ENCODE measurements around the gene MMP1.

MMP1 gene

GRCh38 chr11:102798012-102798746, at the start of gene MMP1:
MMP1 (minus strand) TSS chr11:102798160; CDS start chr11:102798092, 68 bp downstream.
- DNase-seq (ENCODE audit: low spot score) = peak; percentile 63

DNA sequence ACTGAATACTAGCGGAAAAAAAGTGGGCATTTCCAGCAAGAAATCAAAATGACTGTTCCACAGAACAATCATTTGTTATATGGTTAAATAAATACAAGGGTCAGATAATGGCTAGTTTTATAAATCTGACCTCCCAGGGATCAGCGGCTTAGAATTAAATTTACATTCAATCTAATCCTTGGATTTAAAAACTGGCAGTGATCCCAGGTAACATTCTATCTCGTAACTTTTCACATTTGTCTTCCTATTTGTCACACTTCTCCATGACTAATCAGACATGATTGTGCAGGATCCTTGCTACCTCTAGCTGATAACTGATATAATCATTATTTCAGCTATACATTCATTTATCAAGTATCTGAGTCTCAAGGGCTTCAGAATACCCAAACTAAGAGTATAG, 48.3 kb upstream of the MMP1 start:
- DNase-seq (ENCODE audit: low spot score) = no peak

DNA sequence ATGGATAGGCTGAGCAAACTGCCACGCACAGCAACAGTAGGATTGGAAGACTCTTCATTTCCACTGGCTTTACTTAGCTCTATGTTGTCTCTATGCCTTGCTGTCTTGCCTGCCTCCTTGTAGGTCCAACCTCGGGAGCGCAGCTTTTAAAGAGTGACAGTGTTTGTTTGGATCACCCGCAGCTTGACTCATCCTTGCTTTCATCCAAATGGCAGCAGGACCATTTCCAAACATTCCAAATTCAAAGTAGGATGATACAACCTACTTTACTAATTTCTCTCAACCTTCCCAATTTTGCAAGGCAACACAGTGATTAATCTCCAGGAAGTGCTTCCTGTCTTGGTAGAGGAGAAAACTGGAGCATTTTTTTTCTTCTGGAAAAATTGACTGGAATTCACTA, 45.5 kb upstream of the MMP1 start, which contains the start of gene MMP3:
MMP3 (minus strand) TSS at position 121 of the 400 bp plus-strand sequence; CDS start at position 58, 63 bp downstream.
- peak; percentile 48 for DNase-seq (ENCODE audit: low spot score)

DNA sequence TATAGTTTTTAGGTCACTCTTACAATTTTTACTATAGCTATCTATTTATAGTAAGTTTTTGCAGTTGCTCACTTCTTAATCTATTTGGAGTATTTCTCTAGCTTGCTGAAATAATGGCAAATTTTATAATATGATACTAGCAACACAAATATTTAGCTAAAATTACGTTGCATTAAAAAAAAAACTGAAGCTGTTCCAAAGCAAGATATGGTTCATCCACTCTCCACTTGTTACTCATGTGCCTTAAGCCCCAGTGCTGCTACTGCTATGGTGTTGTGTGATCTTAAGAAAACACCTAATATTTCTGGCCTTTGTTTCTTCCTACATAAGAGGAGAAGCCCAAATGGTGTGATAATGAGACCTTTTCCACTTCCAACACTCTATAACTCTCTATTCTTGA, 45.0 kb upstream of the MMP1 start:
- no peak for DNase-seq (ENCODE audit: low spot score)

DNA sequence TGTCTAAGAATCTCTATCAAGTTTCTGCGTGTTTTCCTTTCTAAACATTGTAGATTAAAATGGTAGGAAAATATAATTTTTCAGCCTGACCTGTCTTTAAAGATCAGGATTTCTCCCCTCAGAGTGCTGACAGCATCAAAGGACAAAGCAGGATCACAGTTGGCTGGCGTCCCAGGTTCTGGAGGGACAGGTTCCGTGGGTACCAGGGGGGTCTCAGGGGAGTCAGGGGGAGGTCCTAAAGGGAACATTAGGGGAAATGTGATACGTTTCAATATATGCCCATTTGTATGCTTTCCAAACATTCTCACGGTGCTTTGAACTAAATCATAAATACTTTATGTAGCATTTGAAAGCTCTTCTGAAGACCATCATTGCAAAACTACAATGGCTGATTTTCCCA, 42.1 kb upstream of the MMP1 start:
- DNase-seq (ENCODE audit: low spot score) = no peak

DNA sequence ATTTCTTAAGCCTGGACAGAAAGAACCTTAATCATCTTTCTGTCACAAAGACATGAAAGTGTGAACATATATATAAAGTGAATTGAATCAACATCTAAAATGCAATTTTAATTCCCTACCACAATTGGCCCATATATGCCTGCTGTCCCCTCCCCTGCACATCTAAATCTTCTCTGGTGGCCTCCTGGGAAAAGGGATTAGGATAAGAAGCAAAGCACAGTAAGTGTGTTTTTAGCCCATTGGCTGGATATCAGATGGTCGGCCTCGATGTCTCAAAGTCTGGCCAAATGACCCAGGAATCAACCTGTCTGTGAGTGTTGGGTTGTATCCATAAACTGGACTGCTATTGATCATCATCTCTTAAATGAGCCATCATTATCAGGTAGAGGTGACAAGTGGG, 39.7 kb upstream of the MMP1 start:
- no peak for DNase-seq (ENCODE audit: low spot score)

DNA sequence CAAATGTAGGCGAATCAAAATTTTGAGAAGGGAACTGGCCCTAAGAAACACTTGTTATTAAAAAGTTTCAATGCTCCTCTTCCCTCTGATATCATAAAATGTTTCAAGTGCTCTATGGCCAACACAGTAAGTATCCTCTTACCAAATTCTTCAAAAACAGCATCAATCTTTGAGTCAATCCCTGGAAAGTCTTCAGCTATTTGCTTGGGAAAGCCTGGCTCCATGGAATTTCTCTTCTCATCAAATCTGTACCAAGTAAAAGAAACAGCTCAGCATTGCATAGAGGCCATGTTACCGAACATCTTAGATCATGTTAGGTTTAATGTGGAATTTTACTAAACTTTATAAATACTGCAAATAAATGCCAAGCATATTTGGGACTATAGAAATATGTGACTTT, 39.2 kb upstream of the MMP1 start:
- DNase-seq (ENCODE audit: low spot score) = peak; percentile 10

DNA sequence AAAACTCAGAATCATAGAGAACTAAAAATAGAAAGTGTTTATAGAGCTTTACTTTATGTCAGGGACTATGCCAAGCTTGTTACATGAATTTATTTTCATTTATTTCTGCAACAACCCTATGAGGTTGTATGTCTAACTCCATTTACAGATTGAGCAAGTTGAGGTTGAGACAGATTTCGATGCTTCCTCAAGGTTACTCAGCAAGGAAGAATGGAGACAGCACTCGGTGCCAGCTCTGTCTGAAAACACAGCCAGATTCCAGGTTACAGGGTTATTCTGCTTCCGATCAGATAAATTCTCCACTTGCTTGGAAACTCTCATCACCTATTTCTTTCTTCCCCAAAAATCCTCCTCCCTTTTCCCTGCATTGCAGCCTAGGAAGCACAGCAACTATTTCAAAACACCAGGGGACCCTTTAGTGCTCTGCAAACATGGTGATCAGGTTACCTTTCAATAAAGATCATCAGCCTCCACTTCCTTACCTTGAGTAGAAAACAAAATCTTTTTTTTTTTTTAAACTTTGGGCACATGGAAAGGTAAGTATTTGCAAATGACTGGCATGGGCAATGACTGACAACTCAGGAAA, 38.4 kb upstream of the MMP1 start:
- DNase-seq (ENCODE audit: low spot score) = peak; percentile 70

GRCh38 chr11:102833731-102834130, 35.8 kb upstream of the MMP1 start:
- DNase-seq (ENCODE audit: low spot score) = no peak

GRCh38 chr11:102832612-102833011, 34.7 kb upstream of the MMP1 start:
- DNase-seq (ENCODE audit: low spot score) = no peak

DNA sequence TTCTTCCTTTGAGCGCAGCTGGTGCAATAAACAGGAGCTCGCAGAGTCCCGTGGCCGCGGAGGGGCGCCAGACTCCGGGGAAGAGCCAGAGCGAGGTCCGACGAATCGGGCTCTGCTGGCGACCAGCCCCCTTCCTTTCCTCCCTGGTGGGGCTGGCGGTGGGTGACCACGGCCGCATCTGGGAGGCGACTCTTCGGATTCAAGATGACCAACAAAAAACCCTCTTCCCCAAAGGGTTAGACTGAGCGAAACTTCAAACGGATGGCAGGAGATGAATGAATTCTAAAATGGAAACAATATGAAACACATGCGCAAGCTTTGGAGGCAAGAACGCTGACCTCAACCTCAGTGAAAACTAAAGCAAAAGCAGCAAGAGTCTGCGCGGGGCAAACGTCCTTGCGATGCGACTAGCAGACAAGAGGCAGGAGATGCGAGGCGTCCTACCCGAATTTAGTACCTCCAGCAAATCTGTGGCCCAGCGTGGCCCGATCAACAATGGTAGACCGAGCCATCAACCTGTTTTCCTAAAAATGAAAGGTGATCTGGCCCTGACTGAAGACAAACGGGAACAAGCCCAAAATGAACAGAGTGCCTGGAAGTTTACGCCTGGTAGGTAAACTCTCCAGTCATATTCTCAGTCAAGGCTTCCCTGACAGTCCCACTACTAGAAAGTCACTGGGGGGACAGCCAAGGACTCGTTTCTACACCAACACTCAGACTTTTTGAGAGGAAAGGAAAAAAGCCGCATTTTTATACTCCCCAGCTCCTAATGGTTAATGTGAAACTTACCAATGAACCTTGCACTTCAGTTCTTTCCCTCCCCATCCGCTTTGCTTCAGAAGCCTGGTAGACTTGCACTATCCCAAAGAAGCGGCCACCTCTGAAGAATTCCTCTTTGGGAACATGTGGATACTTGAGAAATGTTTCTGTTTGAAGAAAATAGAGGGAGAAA, 33.8 kb upstream of the MMP1 start:
- DNase-seq (ENCODE audit: low spot score) = peak; percentile 79

GRCh38 chr11:102831128-102831488, 33.1 kb upstream of the MMP1 start:
- no peak for DNase-seq (ENCODE audit: low spot score)

DNA sequence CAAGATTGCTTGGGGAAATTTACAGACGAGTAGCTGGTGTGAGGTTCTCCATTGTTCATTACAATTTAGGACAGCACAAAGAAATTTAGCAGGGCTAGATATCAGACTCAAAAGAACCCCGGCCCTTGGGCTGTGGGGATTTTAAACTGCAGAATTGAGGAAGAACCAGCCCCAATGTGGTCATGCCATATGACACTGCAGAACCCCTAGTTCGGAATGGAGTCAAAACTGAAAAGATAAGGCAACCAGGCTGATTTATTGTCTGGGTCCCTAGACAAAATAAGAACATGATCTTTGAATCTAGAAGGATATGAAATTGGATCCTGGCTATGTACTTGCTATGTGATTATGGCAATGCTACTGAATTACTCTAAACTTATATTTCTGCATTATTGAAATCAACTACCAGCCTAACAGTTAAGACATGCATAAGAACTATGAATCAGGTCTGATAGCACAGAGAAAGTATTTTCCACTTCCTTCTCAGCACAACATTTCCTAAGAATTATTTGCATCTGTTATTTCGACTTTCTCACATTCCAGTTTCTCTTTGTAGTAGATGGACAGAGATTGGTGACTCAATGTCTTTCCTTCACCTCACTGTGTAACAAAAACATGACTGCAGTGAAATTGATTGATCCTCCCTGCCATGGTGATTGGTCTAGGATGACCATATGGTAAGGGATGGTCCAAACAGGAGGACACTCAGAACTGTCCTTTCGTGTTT, 32.2 kb upstream of the MMP1 start:
- DNase-seq (ENCODE audit: low spot score) = peak; percentile 30

DNA sequence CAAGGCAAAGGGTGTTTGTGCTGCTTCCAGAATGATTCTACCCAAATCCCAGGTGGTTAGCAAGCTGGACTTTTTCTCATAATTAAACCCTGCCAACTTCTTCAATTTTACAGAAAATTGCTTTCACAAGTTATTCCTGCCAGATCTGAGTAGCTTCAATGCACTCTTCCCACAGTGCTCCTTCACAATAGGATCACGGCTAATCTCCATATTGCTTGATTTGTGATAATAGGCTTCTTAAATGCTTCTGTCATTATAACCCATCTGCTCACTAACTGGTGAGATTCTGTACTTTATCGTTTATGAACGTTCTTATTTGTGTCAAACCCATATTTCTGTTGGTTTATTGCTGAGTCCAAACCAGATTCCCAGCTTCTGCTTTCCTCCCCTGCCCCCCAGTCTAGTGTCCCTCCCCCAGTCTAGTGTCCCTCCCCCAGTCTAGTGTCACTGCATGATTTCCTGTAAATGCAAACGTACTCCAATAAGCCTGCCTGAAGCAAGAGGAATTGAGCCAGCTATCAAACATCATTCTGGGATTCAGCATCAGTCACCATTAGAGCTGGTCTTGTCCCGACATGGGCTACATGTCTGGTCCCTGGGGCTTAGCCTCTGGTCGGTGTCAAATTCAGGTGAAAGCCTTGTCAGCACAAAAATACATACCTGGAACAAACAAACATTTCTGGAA, 31.5 kb upstream of the MMP1 start:
- DNase-seq (ENCODE audit: low spot score) = no peak

DNA sequence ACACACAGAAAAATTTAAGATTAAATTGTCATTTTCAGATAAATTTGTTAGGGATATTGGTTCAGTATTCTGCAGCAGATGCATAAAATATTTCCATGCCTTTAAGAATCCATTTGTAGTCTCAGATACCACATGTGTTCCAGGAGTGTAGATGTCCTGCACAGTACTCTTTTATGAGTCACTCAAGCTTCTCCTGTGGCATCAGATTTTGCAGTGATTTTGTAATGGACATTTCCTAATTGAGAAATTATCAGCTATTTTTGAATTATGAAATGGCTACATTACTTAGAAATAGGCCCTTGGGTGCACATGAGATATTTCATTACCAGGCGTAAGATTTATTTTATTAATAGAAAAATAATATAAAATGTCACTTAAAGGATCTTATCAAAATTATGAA, 26.6 kb upstream of the MMP1 start:
- DNase-seq (ENCODE audit: low spot score) = peak; percentile 29

- no peak for DNase-seq (ENCODE audit: low spot score)
Measured at GRCh38 chr11:102819491-102819890, 21.5 kb upstream of the MMP1 start.

- DNase-seq (ENCODE audit: low spot score) = no peak
Measured at GRCh38 chr11:102813484-102813883, 15.5 kb upstream of the MMP1 start.

GRCh38 chr11:102812188-102812587, 14.2 kb upstream of the MMP1 start:
- DNase-seq (ENCODE audit: low spot score) = no peak

GRCh38 chr11:102810950-102811660, 13.1 kb upstream of the MMP1 start:
- peak; percentile 43 for DNase-seq (ENCODE audit: low spot score)

GRCh38 chr11:102809971-102810370, 12.0 kb upstream of the MMP1 start:
- no peak for DNase-seq (ENCODE audit: low spot score)

DNA sequence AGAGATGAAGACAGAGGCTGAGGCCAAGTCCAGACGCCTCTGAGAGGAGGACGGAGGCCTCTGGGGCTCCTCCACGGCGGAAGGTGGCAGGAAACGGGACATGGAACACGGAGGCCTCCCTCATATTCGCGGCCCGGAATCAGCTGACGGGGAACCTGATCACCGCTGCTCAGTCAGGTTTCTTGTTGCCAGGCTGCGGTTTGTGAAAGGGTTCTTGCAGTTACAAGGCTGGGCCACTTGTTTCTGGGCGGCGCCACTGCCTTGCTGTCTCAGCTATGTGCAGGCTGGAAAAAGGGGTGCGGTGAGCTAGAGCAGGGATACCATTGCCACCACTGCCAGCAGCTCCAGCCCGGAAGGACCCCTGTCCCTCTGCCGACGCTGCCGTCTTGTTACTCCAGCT, 10.0 kb upstream of the MMP1 start:
- DNase-seq (ENCODE audit: low spot score) = no peak

Data from GM03348 (cell line).